Measurements from ENCODE around the gene SPEG. TPM values are rescaled to one million over a fixed set of nuclear protein-coding genes. Genes with fewer than 3 reads are reported as not detected.

Gene SPEG
- total RNA-seq = 10 to 100 TPM; 15.3 to 17.7 TPM
- polyA plus RNA-seq (2013, experiment 1 of 2) = 5.0 TPM
- 9.3 TPM for polyA plus RNA-seq (2013, experiment 2 of 2)
- total RNA-seq = 0.05 to 25.2 (median 7.6) reads per million in 172 experiments

- intact Hi-C loops (cut with DNase I, micrococcal nuclease) = loop anchor here in 1 of 2 experiments (1.0 kb wide), 1 partner anchor 32 kb away; no protein-coding TSS in a partner anchor
- ChIA-PET POLR2A (interaction anchor here (1.7 kb wide), 1 partner anchor 63 kb away, joined by 4 read pairs; no protein-coding TSS in a partner anchor), CTCF (no interaction called here)
These were observed at the start of gene SPEG for GRCh38 chr2:219434718-219435525. Gene SPEG, plus strand, starts transcription at chr2:219434843. Its CDS starts 135 bp downstream, at chr2:219434978.

GRCh38 chr2:219384859-219385258, 49.8 kb upstream of the SPEG start:
- POLR2A ChIA-PET = interaction anchor here (0.7 kb wide), 1 partner anchor 1102 kb away, joined by 3 read pairs; no protein-coding TSS in a partner anchor

More at GRCh38 chr2:219434718-219435525, at the start of gene SPEG:
- H3K4me1 Mint-ChIP-seq (ENCODE audit: low read depth) = no peaks in the 10 kb centered on the region
- no peak within 1 kb of the TSS for H3K27ac Mint-ChIP-seq
- TF ChIP-seq CTCF (IDR thresholded peaks at IDR 0.05) = no peak
- peaks cover 10% of the 10 kb centered on the region for H3K4me1 ChIP-seq (ENCODE audit: insufficient read depth, low read length)
- peaks cover 32% of the 10 kb centered on the region for H3K27me3 Mint-ChIP-seq
- no peak within 1 kb of the TSS for H3K27ac ChIP-seq (ENCODE audit: low read depth in 1 of 2, low read length in 2 of 2)
- H3K9me3 ChIP-seq (ENCODE audit: control insufficient read depth in 1 of 2, insufficient read depth in 1 of 2, low read length in 2 of 2) = peaks cover 0 to 14% of the 10 kb centered on the region in 2 experiments
- H3K9me3 Mint-ChIP-seq = no peaks in the 10 kb centered on the region
- no peak within 1 kb of the TSS for H3K4me3 Mint-ChIP-seq
- DNase-seq (peak in 1 of 14 experiments; percentile 13), ATAC-seq (ENCODE audit: poor library complexity) (no peak)
- H3K36me3 ChIP-seq (ENCODE audit: insufficient read depth, low read length) = no peaks in the 10 kb centered on the region
- H3K27me3 ChIP-seq (ENCODE audit: control insufficient read depth in 1 of 2, insufficient read depth in 2 of 2, low read length in 2 of 2) = peaks cover 23 to 27% of the 10 kb centered on the region in 2 experiments
- no peak within 1 kb of the TSS for H3K4me3 ChIP-seq (ENCODE audit: low read length)
- H3K36me3 Mint-ChIP-seq (ENCODE audit: low read depth) = no peaks in the 10 kb centered on the region

More at GRCh38 chr2:219384859-219385258, 49.8 kb upstream of the SPEG start:
- intact Hi-C loops (cut with DNase I, micrococcal nuclease) = loop anchor here (5.0 to 10.0 kb wide), 9 partner anchors 57 to 818 kb away; partner anchors contain the start of genes BCS1L (in 1 of the 2), CHPF (in 1 of the 2), CNOT9 (in 1 of the 2) and DNAJB2 (in 1 of the 2)
- no peak overlapping the region for H3K27ac ChIP-seq (ENCODE audit: low read depth in 1 of 2, low read length in 2 of 2)
- H3K27me3 ChIP-seq (ENCODE audit: control insufficient read depth in 1 of 2, insufficient read depth in 2 of 2, low read length in 2 of 2) = no peaks in the 10 kb centered on the region
- no peak for ATAC-seq (ENCODE audit: poor library complexity)
- CTCF ChIA-PET = no interaction called here
- H3K36me3 Mint-ChIP-seq (ENCODE audit: low read depth) = peaks cover 73% of the 10 kb centered on the region
- DNase-seq = no peak
- H3K36me3 ChIP-seq (ENCODE audit: insufficient read depth, low read length) = peaks cover 64% of the 10 kb centered on the region
- peaks cover 26% of the 10 kb centered on the region for H3K4me1 ChIP-seq (ENCODE audit: insufficient read depth, low read length)
- TF ChIP-seq CTCF (IDR thresholded peaks at IDR 0.05) = no peak
- H3K4me3 Mint-ChIP-seq = peak overlapping the region; percentile 31
- no peaks in the 10 kb centered on the region for H3K9me3 Mint-ChIP-seq
- H3K27me3 Mint-ChIP-seq = no peaks in the 10 kb centered on the region
- no peak overlapping the region for H3K4me3 ChIP-seq (ENCODE audit: low read length)
- no peaks in the 10 kb centered on the region for H3K9me3 ChIP-seq (ENCODE audit: control insufficient read depth in 1 of 2, insufficient read depth in 1 of 2, low read length in 2 of 2)
- no peak overlapping the region for H3K27ac Mint-ChIP-seq
- H3K4me1 Mint-ChIP-seq (ENCODE audit: low read depth) = peaks cover 22% of the 10 kb centered on the region
